WTC11 (cell line): ENCODE measurements around the gene OR56B4. TPM values are rescaled to one million over a fixed set of nuclear protein-coding genes. Genes with fewer than 3 reads are reported as not detected.
"Not testable (repeated sequence)": the region's sequence is repeated elsewhere in the genome, so short reads cannot be mapped to it uniquely, and the experiment has no call there.

Experiments used
- ATAC-seq: fragments of 200-7000 bp; cut with Tn5 transposase; 2 replicates; pipeline ENCODE4 v1.10.0; 2021; ENCODE audit warnings: mild to moderate bottlenecking, moderate library complexity
- Bru-seq: library from RNA; stranded (reverse); fragments of 400-500 nt; gene quantifications from one replicate; lab custom pipeline; 2021; lab: Mats Ljungman, UMichigan
- CTCF ChIA-PET: fragments of 300-600 bp; sonication (Branson Sonifier 250); formaldehyde crosslinking; loops from one replicate; lab custom pipeline; 2021; ENCODE audit warnings: antibody characterized with exemption; lab: Charles Lee
- POLR2A ChIA-PET: fragments of 350-600 bp; sonication (Branson Sonifier 250); formaldehyde crosslinking; loops from one replicate; lab custom pipeline; 2021; ENCODE audit warnings: antibody characterized with exemption; lab: Charles Lee
- DNase-seq: peaks from one replicate; pipeline ENCODE4 v3.0.0; 2021; ENCODE audit warnings: low spot score
- H3K27ac Mint-ChIP-seq: 2 replicates; pipeline ENCODE4 v1.8.0; 2021; ENCODE audit warnings: mixed read lengths
- H3K27me3 Mint-ChIP-seq: 2 replicates; pipeline ENCODE4 v1.8.0; 2021; ENCODE audit warnings: low read depth, mild to moderate bottlenecking, moderate library complexity, mixed read lengths
- H3K36me3 Mint-ChIP-seq: 2 replicates; pipeline ENCODE4 v1.8.0; 2021; ENCODE audit warnings: mixed read lengths
- H3K4me1 Mint-ChIP-seq: 2 replicates; pipeline ENCODE4 v1.8.0; 2022; ENCODE audit warnings: mixed read lengths
- H3K4me3 Mint-ChIP-seq: 2 replicates; pipeline ENCODE4 v1.8.0; 2021; ENCODE audit warnings: mild to moderate bottlenecking, moderate library complexity, mixed read lengths
- H3K9me3 Mint-ChIP-seq: 2 replicates; pipeline ENCODE4 v1.8.0; 2021; ENCODE audit warnings: mixed read lengths
- CREB1 ChIP-seq: sonication (generic); formaldehyde crosslinking; IDR thresholded peaks from 2 replicates; pipeline ENCODE4 v1.8.0; 2023; ENCODE audit warnings: mild to moderate bottlenecking, missing genetic modification reagents
- GTF2I ChIP-seq: fragments of 250-450 bp; sonication (Bioruptor Pico); conservative IDR thresholded peaks from 2 replicates; pipeline ENCODE4 v1.4.0; 2021; ENCODE audit warnings: mild to moderate bottlenecking
- SMAD4 ChIP-seq: sonication (generic); formaldehyde crosslinking; IDR thresholded peaks from 2 replicates; pipeline ENCODE4 v1.8.0; 2022; ENCODE audit warnings: mild to moderate bottlenecking, missing genetic modification reagents
- ZNF263 ChIP-seq: sonication (generic); formaldehyde crosslinking; IDR thresholded peaks from 2 replicates; pipeline ENCODE4 v1.8.1; 2022; ENCODE audit warnings: low read depth, mild to moderate bottlenecking, moderate library complexity, missing genetic modification reagents
- long read RNA-seq, 3 experiments: library from RNA in 1 of 3; library from capped mRNA in 1 of 3; library from polyadenylated mRNA in 1 of 3; unstranded in 2 of 3; stranded (forward) in 1 of 3; transcript quantifications; one replicate each; pipeline ENCODE4 v2.0.0, GENCODE V29; 2021
- total RNA-seq: library from RNA; stranded (reverse); gene quantifications from 3 replicates; pipeline ENCODE4 v1.2.3, GENCODE V29; 2021
- TF ChIP-seq, protein P1 (sequence below): sonication (generic); formaldehyde crosslinking; IDR thresholded peaks from 2 replicates; pipeline ENCODE4 v1.8.0; 2022; ENCODE audit warnings: mild to moderate bottlenecking, missing genetic modification reagents
- TF ChIP-seq, protein P2 (sequence below): sonication (generic); formaldehyde crosslinking; IDR thresholded peaks from 2 replicates; pipeline ENCODE4 v1.8.0; 2022; ENCODE audit warnings: mild to moderate bottlenecking, missing genetic modification reagents
- TF ChIP-seq, protein P3 (sequence below): fragments of 250-450 bp; sonication (Bioruptor Pico); conservative IDR thresholded peaks from 2 replicates; pipeline ENCODE4 v1.9.0; 2021; ENCODE audit warnings: mild to moderate bottlenecking
- TF ChIP-seq, protein P4 (sequence below): sonication (generic); formaldehyde crosslinking; conservative IDR thresholded peaks from 2 replicates; pipeline ENCODE4 v1.8.1; 2023; ENCODE audit warnings: mild to moderate bottlenecking, low read depth, missing genetic modification reagents, moderate library complexity
- TF ChIP-seq, protein P5 (sequence below): sonication (generic); formaldehyde crosslinking; IDR thresholded peaks from 2 replicates; pipeline ENCODE4 v1.8.1; 2023; ENCODE audit warnings: mild to moderate bottlenecking, moderate library complexity, missing genetic modification reagents
- TF ChIP-seq, protein P6 (sequence below): sonication (generic); formaldehyde crosslinking; IDR thresholded peaks from 2 replicates; pipeline ENCODE4 v1.8.1; 2023; ENCODE audit warnings: mild to moderate bottlenecking, missing genetic modification reagents, borderline replicate concordance
- TF ChIP-seq, protein P7 (sequence below): sonication (generic); formaldehyde crosslinking; IDR thresholded peaks from 2 replicates; pipeline ENCODE4 v1.8.1; 2023; ENCODE audit warnings: mild to moderate bottlenecking, missing genetic modification reagents, moderate library complexity

The OR56B4 gene, protein sequence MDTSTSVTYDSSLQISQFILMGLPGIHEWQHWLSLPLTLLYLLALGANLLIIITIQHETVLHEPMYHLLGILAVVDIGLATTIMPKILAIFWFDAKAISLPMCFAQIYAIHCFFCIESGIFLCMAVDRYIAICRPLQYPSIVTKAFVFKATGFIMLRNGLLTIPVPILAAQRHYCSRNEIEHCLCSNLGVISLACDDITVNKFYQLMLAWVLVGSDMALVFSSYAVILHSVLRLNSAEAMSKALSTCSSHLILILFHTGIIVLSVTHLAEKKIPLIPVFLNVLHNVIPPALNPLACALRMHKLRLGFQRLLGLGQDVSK
- not detected in 3 replicates for total RNA-seq
- not detected for Bru-seq, nascent RNA
- long read RNA-seq, experiment 1: 0 reads
- long read RNA-seq, experiment 2: 0 reads
- long read RNA-seq, experiment 3: 0 reads

DNA sequence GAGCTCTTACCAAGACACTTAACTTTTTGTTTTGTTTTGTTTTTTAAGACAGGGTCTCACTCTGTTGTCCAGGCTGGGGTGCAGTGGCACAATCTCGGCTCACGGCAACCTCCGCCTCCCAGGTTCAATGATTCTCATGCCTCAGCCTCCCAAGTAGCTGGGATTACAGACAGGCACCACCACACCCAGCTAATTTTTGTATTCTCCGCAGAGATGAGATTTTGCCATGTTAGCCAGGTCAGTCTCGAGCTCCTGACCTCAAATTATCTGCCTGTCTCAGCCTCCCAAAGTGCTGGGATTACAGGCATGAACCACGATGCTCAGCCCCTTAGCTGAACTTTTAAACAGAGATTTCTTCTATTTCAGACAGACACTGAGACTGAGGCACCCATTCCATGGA, at the start of gene OR56B4:
Gene OR56B4 (plus strand): TSS at position 301 of the 400 bp plus-strand sequence. CDS start 95 bp downstream, at position 396.
- POLR2A ChIA-PET, H3K27ac Mint-ChIP-seq, H3K9me3 Mint-ChIP-seq, H3K4me3 Mint-ChIP-seq, H3K27me3 Mint-ChIP-seq, ATAC-seq, DNase-seq, H3K36me3 Mint-ChIP-seq, H3K4me1 Mint-ChIP-seq: not testable (repeated sequence)
- CTCF ChIA-PET: interaction anchor here (1.1 kb wide), 1 partner anchor 256 kb away, joined by 5 read pairs; no protein-coding TSS in a partner anchor

DNA sequence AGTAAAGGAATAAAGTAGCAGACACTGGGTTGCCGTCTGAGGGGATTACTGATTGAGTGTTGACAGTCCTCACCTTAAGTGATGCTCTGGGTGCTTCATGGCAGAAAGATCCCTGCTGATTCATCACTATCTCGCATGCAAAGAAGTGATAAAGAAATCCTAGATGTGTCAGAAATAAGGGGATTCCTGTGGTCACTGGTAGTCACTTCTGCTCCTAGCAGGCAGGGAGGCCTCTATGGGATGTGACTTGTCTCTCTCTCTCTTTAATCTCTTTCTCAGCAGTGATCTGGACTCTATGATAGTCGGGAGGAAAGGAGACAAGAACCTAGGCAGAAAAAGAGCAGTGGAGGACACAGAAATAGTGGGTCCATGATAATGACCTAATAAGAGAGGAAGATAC, 46.0 kb upstream of the OR56B4 start:
- no peak overlapping the region for H3K27ac Mint-ChIP-seq

More for the DNA sequence above, 46.0 kb upstream of the OR56B4 start:
- peaks cover 5% of the 10 kb centered on the region; the same call in 1 of the 2 replicates for H3K27me3 Mint-ChIP-seq
- ATAC-seq (no peak), DNase-seq (no peak)
- no peaks in the 10 kb centered on the region for H3K4me1 Mint-ChIP-seq
- CTCF ChIA-PET: interaction anchor here (1.4 to 2.2 kb wide), 3 partner anchors 9 to 302 kb away, joined by 3 to 7 read pairs (median 4); no protein-coding TSS in a partner anchor
- no peak overlapping the region for H3K4me3 Mint-ChIP-seq
- POLR2A ChIA-PET: no interaction called here
- TF ChIP-seq, protein P1, sequence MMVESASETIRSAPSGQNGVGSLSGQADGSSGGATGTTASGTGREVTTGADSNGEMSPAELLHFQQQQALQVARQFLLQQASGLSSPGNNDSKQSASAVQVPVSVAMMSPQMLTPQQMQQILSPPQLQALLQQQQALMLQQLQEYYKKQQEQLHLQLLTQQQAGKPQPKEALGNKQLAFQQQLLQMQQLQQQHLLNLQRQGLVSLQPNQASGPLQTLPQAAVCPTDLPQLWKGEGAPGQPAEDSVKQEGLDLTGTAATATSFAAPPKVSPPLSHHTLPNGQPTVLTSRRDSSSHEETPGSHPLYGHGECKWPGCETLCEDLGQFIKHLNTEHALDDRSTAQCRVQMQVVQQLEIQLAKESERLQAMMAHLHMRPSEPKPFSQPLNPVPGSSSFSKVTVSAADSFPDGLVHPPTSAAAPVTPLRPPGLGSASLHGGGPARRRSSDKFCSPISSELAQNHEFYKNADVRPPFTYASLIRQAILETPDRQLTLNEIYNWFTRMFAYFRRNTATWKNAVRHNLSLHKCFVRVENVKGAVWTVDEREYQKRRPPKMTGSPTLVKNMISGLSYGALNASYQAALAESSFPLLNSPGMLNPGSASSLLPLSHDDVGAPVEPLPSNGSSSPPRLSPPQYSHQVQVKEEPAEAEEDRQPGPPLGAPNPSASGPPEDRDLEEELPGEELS (CRISPR knock-in tag): no peak
- TF ChIP-seq, protein P2, sequence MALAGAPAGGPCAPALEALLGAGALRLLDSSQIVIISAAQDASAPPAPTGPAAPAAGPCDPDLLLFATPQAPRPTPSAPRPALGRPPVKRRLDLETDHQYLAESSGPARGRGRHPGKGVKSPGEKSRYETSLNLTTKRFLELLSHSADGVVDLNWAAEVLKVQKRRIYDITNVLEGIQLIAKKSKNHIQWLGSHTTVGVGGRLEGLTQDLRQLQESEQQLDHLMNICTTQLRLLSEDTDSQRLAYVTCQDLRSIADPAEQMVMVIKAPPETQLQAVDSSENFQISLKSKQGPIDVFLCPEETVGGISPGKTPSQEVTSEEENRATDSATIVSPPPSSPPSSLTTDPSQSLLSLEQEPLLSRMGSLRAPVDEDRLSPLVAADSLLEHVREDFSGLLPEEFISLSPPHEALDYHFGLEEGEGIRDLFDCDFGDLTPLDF (CRISPR knock-in tag): no peak
- TF ChIP-seq, protein P3, sequence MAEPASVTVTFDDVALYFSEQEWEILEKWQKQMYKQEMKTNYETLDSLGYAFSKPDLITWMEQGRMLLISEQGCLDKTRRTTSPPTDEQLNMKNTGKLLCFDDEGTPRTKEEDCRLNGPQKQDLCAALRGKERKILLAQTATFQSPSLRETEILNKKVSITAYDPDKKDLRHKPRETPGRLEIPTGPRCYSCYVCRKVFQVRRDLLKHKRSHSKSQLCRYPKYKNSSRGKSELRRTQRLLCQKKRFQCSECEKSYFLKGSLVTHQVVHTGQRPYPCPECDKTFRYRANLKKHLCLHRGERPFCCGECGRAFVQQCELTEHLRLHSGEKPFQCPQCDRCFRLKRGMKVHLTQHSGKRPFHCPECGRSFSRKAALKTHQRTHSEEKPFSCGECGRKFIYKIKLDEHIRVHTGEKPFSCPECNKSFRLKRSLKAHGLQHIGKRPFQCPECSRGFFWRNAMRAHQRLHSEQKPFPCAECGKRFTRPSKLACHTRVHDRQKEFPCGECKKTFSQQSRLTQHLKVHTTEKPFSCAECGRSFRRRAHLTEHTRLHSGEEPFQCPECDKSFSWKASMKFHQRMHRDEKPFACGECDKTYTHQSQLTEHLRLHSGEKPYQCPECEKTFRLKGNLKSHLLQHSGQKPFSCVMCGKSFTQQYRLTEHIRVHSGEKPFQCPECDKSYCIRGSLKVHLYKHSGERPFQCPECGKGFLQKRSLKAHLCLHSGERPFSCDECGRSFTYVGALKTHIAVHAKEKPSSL (CRISPR knock-in tag): no peak
- TF ChIP-seq GTF2I (CRISPR knock-in tag) (no peak), SMAD4 (CRISPR knock-in tag) (no peak), ZNF263 (CRISPR knock-in tag) (no peak), CREB1 (CRISPR knock-in tag) (no peak)
- TF ChIP-seq, protein P4, sequence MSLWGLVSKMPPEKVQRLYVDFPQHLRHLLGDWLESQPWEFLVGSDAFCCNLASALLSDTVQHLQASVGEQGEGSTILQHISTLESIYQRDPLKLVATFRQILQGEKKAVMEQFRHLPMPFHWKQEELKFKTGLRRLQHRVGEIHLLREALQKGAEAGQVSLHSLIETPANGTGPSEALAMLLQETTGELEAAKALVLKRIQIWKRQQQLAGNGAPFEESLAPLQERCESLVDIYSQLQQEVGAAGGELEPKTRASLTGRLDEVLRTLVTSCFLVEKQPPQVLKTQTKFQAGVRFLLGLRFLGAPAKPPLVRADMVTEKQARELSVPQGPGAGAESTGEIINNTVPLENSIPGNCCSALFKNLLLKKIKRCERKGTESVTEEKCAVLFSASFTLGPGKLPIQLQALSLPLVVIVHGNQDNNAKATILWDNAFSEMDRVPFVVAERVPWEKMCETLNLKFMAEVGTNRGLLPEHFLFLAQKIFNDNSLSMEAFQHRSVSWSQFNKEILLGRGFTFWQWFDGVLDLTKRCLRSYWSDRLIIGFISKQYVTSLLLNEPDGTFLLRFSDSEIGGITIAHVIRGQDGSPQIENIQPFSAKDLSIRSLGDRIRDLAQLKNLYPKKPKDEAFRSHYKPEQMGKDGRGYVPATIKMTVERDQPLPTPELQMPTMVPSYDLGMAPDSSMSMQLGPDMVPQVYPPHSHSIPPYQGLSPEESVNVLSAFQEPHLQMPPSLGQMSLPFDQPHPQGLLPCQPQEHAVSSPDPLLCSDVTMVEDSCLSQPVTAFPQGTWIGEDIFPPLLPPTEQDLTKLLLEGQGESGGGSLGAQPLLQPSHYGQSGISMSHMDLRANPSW (CRISPR knock-in tag): no peak
- TF ChIP-seq, protein P5, sequence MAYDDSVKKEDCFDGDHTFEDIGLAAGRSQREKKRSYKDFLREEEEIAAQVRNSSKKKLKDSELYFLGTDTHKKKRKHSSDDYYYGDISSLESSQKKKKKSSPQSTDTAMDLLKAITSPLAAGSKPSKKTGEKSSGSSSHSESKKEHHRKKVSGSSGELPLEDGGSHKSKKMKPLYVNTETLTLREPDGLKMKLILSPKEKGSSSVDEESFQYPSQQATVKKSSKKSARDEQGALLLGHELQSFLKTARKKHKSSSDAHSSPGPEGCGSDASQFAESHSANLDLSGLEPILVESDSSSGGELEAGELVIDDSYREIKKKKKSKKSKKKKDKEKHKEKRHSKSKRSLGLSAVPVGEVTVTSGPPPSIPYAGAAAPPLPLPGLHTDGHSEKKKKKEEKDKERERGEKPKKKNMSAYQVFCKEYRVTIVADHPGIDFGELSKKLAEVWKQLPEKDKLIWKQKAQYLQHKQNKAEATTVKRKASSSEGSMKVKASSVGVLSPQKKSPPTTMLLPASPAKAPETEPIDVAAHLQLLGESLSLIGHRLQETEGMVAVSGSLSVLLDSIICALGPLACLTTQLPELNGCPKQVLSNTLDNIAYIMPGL (CRISPR knock-in tag): no peak
- TF ChIP-seq, protein P6, sequence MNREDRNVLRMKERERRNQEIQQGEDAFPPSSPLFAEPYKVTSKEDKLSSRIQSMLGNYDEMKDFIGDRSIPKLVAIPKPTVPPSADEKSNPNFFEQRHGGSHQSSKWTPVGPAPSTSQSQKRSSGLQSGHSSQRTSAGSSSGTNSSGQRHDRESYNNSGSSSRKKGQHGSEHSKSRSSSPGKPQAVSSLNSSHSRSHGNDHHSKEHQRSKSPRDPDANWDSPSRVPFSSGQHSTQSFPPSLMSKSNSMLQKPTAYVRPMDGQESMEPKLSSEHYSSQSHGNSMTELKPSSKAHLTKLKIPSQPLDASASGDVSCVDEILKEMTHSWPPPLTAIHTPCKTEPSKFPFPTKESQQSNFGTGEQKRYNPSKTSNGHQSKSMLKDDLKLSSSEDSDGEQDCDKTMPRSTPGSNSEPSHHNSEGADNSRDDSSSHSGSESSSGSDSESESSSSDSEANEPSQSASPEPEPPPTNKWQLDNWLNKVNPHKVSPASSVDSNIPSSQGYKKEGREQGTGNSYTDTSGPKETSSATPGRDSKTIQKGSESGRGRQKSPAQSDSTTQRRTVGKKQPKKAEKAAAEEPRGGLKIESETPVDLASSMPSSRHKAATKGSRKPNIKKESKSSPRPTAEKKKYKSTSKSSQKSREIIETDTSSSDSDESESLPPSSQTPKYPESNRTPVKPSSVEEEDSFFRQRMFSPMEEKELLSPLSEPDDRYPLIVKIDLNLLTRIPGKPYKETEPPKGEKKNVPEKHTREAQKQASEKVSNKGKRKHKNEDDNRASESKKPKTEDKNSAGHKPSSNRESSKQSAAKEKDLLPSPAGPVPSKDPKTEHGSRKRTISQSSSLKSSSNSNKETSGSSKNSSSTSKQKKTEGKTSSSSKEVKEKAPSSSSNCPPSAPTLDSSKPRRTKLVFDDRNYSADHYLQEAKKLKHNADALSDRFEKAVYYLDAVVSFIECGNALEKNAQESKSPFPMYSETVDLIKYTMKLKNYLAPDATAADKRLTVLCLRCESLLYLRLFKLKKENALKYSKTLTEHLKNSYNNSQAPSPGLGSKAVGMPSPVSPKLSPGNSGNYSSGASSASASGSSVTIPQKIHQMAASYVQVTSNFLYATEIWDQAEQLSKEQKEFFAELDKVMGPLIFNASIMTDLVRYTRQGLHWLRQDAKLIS: no peak
- TF ChIP-seq, protein P7, sequence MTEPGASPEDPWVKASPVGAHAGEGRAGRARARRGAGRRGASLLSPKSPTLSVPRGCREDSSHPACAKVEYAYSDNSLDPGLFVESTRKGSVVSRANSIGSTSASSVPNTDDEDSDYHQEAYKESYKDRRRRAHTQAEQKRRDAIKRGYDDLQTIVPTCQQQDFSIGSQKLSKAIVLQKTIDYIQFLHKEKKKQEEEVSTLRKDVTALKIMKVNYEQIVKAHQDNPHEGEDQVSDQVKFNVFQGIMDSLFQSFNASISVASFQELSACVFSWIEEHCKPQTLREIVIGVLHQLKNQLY (CRISPR knock-in tag): no peak
- no peaks in the 10 kb centered on the region for H3K36me3 Mint-ChIP-seq
- peaks cover 14% of the 10 kb centered on the region for H3K9me3 Mint-ChIP-seq
